GM15510 (cell line): ENCODE results near the gene SPTSSA.

Source experiments
- POLR2A ChIP-seq: IDR thresholded peaks from 3 replicates; pipeline ENCODE4 v1.6.1; 2011; ENCODE audit warnings: borderline replicate concordance; ENCODE audit not compliant: insufficient read length; ENCODE audit errors: extremely low read depth

The SPTSSA gene

GRCh38 chr14:34450542-34450915 is 11.5 kb downstream of the SPTSSA start:
- no peak for TF ChIP-seq POLR2A

GRCh38 chr14:34449819-34450541 is 12.1 kb downstream of the SPTSSA start:
- no peak for TF ChIP-seq POLR2A

- no peak for TF ChIP-seq POLR2A
Observed at GRCh38 chr14:34439090-34439489, 22.9 kb downstream of the SPTSSA start.

DNA sequence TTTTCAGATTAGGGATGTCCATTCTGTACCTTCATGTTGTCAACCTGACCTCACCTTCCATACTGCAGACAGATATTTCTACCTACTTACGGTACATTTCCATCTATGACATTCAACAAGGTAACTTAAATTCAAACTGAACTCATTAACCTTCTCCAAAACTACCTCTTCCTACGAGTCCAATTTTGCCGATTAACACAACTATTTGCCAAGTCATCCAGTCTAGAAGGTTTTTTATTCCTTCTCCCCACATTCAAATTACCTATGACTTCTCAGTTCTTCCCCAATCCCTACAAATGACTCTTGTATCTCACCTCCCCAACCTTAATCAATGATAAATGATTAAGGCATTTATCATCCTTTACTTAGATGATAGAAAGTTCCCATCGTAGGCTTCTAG is 23.6 kb downstream of the SPTSSA start:
- TF ChIP-seq POLR2A = no peak

DNA sequence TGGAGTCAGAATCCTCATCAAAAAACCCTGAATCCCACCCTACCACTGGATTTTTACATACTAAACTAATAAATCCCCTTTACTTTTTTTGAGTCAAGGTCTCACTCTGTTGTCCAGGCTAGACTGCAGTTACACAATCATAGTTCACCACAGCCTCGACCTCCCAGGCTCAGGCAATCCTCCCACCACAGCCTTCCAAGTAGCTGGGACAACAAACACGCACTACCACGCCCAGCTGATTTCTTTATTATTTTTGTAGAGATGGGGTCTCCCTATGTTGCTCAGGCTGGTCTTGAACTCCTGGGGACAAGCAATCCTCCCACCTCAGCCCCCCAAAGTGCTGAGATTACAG is 24.3 kb downstream of the SPTSSA start:
- no peak for TF ChIP-seq POLR2A

DNA sequence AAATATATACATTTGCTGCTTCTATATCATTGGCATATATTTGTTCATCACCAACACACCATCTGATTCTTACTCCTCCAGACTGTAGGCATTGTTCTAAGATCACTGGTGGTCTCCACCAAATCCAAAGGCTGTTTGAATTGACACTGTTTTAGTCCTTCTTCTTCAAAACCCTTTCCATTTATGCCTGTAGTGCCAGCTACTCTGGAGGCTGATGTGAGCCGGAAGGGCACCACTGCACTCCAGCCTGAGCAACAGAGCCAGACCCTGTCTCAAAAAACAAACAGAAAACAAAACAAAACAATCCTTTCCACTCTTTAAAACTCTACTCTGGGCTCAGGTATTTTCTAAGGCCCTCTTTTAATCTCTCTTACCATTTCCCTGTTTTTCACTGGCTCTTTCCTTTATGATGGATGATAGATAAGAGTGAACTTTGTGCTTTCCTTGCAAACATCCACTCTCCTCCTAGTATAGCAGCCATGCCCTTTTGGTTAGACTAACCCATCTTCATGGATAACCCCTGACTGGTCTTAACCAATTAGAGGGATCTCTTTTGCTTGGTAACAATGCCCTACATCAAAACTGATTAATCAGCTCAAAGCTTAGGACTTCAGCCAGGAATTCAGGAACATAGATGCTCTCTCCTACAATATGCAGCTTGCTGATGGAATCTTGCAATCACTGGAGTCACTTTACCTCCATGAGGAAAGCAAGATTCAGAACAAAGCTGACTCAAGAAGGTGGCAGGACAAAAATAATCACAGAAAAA is 24.9 kb downstream of the SPTSSA start:
- TF ChIP-seq POLR2A = no peak

- TF ChIP-seq POLR2A = no peak
Observed at GRCh38 chr14:34436118-34436905, 25.7 kb downstream of the SPTSSA start.

DNA sequence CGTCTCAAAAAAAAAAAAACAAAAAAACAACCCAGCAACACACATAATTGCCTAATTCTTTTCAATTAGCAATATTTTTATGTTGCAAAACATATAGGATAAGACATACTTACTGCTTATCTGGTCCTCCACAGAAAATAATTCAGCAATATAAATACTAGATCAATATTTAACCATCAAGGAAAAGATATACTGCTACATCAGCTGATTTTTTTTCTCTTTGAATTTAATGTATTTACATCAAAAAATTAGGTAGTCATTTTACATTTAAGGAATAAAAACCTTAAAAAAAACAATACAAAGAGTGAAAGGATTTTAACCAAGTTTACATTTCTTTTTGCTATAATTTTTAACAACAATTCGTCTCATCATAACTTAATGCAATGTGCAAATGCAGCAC is 28.1 kb downstream of the SPTSSA start:
- no peak for TF ChIP-seq POLR2A

DNA sequence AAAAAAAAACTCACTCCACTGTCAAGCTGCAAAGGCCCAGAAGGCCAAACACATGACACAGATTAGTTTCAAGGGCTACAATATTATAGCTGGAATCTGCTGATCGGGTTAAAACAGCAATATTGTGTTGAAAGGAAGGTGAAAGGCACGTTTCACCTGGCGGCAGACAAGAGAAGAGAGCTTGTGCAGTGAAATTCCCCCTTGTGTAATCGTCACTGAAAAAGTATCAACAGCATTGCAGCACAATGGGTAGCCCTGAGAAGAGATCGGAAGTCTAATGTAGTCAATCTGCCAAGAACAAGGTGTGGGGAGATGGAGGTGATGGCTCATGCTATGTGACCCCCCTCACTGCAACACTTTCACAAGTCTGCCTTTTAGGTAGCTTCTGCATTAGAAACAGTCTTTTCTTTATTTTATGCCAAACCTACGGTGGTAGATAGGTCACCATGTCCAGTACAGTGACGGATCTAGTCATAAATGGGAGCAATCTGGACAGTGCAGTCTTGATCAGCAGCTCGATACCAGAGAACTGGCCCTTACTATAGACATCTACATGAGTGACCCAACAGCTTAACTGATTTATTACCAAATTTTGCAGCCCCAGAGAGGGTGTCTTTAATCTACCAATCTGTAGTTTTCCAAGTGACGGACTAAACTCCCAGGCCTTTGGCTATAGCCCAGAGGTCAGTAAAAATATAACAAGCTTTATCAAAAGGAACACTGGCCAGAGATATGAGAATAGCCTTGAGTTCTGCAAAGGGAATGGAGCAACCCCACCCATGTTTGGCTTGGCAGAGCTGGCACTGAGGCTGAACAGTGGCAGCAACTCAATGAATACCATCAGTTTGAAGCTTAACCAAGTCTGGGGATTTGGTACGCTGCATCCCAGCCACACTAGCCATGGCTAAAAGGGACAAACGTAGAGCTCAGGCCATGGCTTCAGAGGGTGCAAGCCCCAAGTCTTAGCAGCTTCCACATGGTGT is 35.4 kb downstream of the SPTSSA start:
- no peak for TF ChIP-seq POLR2A

DNA sequence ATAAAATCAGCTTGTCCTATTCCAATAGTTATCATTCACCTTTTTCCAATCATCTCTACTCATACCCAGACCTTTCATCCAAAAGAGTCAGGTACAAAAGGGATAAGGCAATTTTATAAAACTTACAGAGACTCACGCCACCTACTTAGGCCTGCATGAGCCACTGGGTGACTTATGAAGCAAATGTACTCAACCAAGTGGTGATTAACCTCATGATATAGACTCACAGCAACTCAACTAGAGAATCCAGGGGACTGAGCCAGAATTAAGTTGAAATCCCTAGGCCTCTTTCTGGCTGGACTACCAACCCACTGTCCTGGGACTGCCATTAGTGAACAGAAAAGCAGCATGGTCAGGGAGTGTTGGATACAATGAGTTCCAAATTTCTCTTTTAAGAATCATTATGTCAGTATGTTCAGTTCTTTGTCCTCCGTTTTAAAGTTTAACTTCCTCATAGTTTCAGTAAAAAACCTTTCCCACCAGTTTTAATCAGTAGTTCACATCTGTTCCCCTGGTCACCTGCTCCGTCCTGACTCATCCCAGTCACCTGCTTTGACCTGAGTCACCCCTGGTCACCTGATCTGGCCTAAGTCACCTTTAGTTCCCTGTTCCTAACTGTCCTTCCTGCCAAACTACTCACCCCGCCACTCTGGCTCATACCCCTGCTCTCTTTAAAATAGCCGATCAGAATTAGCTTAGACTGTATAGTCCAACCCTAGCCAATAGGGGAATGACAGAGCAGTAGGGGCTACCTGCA is 36.8 kb downstream of the SPTSSA start:
- no peak for TF ChIP-seq POLR2A

DNA sequence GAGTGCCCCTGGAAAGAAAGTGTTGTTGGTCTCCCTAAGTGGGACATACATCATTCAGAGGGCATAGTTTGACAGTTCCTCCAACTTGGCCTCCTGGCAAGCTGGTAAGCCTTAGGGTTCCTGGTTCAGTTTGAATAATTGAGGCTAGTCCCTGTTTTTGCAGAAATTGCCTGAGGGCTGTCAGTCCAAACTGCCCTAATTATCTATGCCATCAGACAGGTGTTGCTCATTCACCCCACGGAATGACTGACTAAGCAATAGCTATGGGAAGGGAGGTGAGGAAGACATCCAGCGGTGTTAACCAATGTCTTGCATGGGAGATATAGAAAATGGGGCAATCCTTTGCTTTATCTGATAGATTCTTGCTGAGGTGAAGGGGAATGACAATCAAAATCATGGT is 37.6 kb downstream of the SPTSSA start:
- no peak for TF ChIP-seq POLR2A

- no peak for TF ChIP-seq POLR2A
Observed at GRCh38 chr14:34423445-34423844, 38.6 kb downstream of the SPTSSA start.

- TF ChIP-seq POLR2A = no peak
Observed at GRCh38 chr14:34420547-34421150, 41.4 kb downstream of the SPTSSA start.

- no peak for TF ChIP-seq POLR2A
Observed at GRCh38 chr14:34409721-34410120, 52.3 kb downstream of the SPTSSA start.

DNA sequence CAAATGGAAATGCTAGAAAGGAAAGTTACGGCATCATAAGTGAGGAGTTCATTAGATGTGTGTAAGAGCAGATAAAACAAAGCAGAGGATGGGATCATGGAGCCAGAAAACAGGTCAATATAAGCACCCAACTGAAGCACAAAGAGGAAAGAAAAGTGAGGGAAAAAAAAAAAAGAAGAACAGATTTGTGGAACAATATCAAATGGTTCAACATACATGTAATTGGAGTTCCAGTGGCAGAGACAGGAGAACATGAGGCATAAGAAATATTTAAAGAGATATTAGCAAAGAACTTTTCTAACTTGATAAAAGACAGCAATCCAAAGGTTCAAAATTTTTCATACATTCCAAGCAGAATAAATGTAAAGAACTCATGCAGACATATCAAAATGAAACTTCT is 54.1 kb downstream of the SPTSSA start:
- no peak for TF ChIP-seq POLR2A
